Astrocyte of the hippocampus (primary cell): ENCODE measurements around the gene PPP2CA.

Source experiments
- DNase-seq: peaks from one replicate; pipeline ENCODE4 v3.0.0; 2011; ENCODE audit warnings: low read depth, low spot score

The PPP2CA gene

GRCh38 chr5:134148986-134149539 lies 76.8 kb downstream of the PPP2CA start:
- no peak for DNase-seq

GRCh38 chr5:134148316-134148715 lies 77.6 kb downstream of the PPP2CA start:
- DNase-seq = no peak

GRCh38 chr5:134146651-134147518 lies 79.0 kb downstream of the PPP2CA start:
- no peak for DNase-seq

GRCh38 chr5:134145779-134146581 lies 79.9 kb downstream of the PPP2CA start:
- DNase-seq = peak; percentile 83

- DNase-seq = no peak
These were observed 80.7 kb downstream of the PPP2CA start for GRCh38 chr5:134145041-134145757.
